HL-60 (cell line): Measurements from ENCODE around the gene MYH7B.

Experiments used
- DNase-seq, 2 experiments: peaks; one replicate each; pipeline ENCODE4 v3.0.0-alpha.2; 2010 to 2020; ENCODE audit warnings: low read depth in 1 of 2, low spot score in 1 of 2
- H3K27ac ChIP-seq: fragments of 250-450 bp; sonication (Bioruptor Pico); replicated peaks from 2 replicates; pipeline ENCODE4 v1.5.1; 2020; ENCODE audit warnings: mild to moderate bottlenecking, moderate library complexity
- H3K27me3 ChIP-seq: fragments of 250-450 bp; sonication (Bioruptor Pico); 2 replicates; pipeline ENCODE4 v1.5.1; 2021; ENCODE audit warnings: mild to moderate bottlenecking, moderate library complexity; ENCODE audit not compliant: insufficient read depth, poor library complexity, severe bottlenecking
- H3K4me3 ChIP-seq: replicated peaks from 2 replicates; pipeline ENCODE4 v1.5.1; 2011; ENCODE audit warnings: mild to moderate bottlenecking, control low read depth, low read length; ENCODE audit not compliant: insufficient read depth
- GABPA ChIP-seq: IDR thresholded peaks from 2 replicates; pipeline ENCODE4 v1.6.1; 2012; ENCODE audit warnings: low read depth
- POLR2AphosphoS5 ChIP-seq: IDR thresholded peaks from 2 replicates; pipeline ENCODE4 v1.6.1; 2012; ENCODE audit warnings: low read depth
- SPI1 ChIP-seq: IDR thresholded peaks from 2 replicates; pipeline ENCODE4 v1.6.1; 2012; ENCODE audit warnings: low read depth, mild to moderate bottlenecking, borderline replicate concordance
- TF ChIP-seq, protein P1 (sequence below): IDR thresholded peaks from one replicate; pipeline ENCODE4 v1.5.1; 2011; ENCODE audit warnings: low read length, control low read depth, inconsistent platforms; ENCODE audit not compliant: insufficient read depth
- TF ChIP-seq, protein P2 (sequence below): IDR thresholded peaks from 2 replicates; pipeline ENCODE4 v1.6.1; 2012; ENCODE audit warnings: low read depth; ENCODE audit not compliant: insufficient replicate concordance

MYH7B gene

DNA sequence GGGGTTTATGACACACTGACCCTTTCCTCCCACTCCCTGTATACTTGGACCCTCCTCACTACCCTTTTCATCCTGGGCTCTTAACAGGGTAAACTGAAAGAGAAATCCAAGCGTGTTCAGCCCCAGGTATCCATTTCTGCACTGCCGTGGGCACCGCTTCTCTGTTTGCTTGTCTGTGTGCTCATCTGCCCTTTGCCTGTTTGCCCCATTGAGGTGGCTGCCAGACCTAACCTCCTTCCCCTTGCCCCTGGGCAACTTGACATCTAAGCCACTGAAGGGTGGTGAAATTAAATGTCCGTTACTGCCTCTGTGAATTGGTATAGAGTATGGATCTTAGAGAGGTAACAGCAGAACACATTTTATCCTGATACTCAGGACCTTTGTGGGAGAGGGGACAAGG is 40.5 kb upstream of the MYH7B start:
- Histone ChIP-seq H3K27ac (no peak overlapping the region), H3K27me3 (no peaks in the 10 kb centered on the region), H3K4me3 (no peak overlapping the region)
- TF ChIP-seq SPI1 = no peak
- TF ChIP-seq, protein P1, sequence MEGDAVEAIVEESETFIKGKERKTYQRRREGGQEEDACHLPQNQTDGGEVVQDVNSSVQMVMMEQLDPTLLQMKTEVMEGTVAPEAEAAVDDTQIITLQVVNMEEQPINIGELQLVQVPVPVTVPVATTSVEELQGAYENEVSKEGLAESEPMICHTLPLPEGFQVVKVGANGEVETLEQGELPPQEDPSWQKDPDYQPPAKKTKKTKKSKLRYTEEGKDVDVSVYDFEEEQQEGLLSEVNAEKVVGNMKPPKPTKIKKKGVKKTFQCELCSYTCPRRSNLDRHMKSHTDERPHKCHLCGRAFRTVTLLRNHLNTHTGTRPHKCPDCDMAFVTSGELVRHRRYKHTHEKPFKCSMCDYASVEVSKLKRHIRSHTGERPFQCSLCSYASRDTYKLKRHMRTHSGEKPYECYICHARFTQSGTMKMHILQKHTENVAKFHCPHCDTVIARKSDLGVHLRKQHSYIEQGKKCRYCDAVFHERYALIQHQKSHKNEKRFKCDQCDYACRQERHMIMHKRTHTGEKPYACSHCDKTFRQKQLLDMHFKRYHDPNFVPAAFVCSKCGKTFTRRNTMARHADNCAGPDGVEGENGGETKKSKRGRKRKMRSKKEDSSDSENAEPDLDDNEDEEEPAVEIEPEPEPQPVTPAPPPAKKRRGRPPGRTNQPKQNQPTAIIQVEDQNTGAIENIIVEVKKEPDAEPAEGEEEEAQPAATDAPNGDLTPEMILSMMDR = no peak
- no peak for DNase-seq

DNA sequence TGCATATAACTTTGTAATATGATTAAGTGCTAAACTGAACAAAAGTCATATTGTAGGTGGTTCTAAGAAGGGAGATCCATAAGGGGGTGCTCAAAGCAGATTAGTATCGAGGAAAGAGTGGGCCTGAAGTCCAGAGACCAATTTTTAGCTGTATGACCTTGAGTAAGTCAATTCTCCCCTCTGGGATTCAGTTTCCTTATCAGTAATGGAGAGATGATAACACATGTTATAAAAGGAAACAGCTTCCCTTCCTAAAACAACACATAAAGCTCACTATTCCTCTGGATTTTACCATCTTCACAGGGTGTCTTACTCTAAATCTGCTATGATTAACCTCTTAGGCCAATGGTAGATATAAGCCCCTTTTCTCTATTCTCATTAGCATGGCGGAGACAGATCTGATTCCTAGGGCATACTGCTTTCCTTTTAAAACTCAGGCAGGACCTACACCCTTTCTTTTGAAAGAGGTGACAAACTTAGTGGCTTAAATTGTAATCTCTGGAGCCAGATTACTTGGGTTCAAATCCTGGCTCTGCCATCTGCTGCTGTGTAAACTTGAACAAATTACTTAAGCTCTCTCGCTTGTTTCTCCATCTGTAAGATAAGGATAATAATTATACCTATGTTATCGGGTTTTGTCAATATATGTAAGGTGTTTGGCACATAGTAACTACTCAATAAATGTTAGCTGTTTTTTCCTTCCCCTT is 39.8 kb upstream of the MYH7B start:
- Histone ChIP-seq H3K27ac (no peak overlapping the region), H3K4me3 (no peak overlapping the region), H3K27me3 (no peaks in the 10 kb centered on the region)
- DNase-seq = no peak
- TF ChIP-seq, protein P2, sequence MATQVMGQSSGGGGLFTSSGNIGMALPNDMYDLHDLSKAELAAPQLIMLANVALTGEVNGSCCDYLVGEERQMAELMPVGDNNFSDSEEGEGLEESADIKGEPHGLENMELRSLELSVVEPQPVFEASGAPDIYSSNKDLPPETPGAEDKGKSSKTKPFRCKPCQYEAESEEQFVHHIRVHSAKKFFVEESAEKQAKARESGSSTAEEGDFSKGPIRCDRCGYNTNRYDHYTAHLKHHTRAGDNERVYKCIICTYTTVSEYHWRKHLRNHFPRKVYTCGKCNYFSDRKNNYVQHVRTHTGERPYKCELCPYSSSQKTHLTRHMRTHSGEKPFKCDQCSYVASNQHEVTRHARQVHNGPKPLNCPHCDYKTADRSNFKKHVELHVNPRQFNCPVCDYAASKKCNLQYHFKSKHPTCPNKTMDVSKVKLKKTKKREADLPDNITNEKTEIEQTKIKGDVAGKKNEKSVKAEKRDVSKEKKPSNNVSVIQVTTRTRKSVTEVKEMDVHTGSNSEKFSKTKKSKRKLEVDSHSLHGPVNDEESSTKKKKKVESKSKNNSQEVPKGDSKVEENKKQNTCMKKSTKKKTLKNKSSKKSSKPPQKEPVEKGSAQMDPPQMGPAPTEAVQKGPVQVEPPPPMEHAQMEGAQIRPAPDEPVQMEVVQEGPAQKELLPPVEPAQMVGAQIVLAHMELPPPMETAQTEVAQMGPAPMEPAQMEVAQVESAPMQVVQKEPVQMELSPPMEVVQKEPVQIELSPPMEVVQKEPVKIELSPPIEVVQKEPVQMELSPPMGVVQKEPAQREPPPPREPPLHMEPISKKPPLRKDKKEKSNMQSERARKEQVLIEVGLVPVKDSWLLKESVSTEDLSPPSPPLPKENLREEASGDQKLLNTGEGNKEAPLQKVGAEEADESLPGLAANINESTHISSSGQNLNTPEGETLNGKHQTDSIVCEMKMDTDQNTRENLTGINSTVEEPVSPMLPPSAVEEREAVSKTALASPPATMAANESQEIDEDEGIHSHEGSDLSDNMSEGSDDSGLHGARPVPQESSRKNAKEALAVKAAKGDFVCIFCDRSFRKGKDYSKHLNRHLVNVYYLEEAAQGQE = no peak
- TF ChIP-seq, protein P1 = no peak
- TF ChIP-seq POLR2AphosphoS5 (no peak), SPI1 (no peak), GABPA (no peak)

DNA sequence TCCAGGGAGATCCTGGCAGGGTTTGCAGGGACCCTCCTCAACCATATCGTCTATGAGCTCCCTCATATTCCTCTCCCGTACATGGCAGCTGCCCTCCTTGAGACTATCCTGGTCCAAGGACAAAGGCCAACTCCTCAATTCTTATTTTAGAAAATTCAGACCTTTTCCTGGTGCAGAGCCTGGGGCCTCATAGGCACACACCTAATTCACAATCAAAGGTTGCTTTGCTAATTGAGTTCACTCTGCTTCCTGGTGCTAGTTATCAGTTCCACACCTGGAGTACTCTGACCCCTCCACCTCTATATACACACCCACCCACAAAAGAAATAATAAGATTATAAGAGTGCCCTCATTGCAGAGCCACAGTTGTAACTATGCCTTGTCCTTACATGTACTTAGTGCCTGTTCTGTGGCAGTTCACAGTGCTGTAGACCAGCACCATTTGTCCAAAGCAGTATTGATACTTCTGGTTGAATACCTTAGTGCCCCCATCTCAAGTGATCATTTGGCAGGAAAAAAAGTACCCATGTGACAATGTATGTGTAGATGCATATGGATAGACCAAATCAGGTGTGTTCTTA is 38.8 kb upstream of the MYH7B start:
- TF ChIP-seq, protein P1 = no peak
- TF ChIP-seq SPI1 = no peak
- no peak for TF ChIP-seq GABPA
- TF ChIP-seq POLR2AphosphoS5 = no peak
- TF ChIP-seq, protein P2 = no peak
- Histone ChIP-seq H3K27ac (no peak overlapping the region), H3K27me3 (no peaks in the 10 kb centered on the region), H3K4me3 (no peak overlapping the region)
- DNase-seq = no peak

DNA sequence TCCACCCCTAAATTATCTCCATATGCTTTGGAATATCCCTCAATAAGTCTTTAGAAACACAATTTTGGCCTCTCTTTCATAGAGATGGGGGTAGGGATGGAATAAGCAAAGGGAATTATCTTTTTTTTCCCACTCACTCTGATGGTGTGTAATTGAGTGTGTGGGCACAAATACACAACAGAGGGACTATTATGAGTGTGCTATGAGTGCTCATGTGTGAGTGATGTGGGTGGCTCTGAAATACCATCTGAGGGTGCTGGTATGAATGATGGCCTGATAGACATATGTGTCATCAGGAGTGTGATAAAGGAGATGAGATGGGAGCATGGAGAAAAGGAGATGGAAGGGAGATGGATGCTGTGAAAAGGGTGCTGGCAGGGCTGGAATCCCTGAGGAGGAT is 35.6 kb upstream of the MYH7B start:
- TF ChIP-seq, protein P1 = no peak
- TF ChIP-seq, protein P2 = no peak
- TF ChIP-seq POLR2AphosphoS5 = no peak
- no peak for TF ChIP-seq SPI1
- no peak for TF ChIP-seq GABPA
- DNase-seq = no peak
- no peaks in the 10 kb centered on the region for H3K27me3 ChIP-seq
- H3K4me3 ChIP-seq = no peak overlapping the region
- no peak overlapping the region for H3K27ac ChIP-seq
